Endothelial cell of umbilical vein (primary cell): ENCODE results near the gene RAC3. TPM values are rescaled to one million over a fixed set of nuclear protein-coding genes. Genes with fewer than 3 reads are reported as not detected.

Experiments used
- BruUV-seq: library from RNA; stranded (reverse); fragments of 400-500 nt; replicated peaks from 2 replicates; lab custom pipeline; 2021; lab: Mats Ljungman, UMichigan
- CTCF ChIA-PET: fragments of 300-600, 350-600 bp; sonication (Branson Sonifier 250); formaldehyde crosslinking; loops from one replicate; lab custom pipeline; 2021; ENCODE audit warnings: antibody characterized with exemption, inconsistent platforms; lab: Charles Lee
- POLR2A ChIA-PET: fragments of 300-600, 350-600 bp; sonication (Branson Sonifier 250); formaldehyde crosslinking; loops from one replicate; lab custom pipeline; 2021; ENCODE audit warnings: antibody characterized with exemption, inconsistent platforms; lab: Charles Lee
- DNase-seq: peaks from one replicate; pipeline ENCODE4 v3.0.0-alpha.2; 2011; ENCODE audit warnings: low read depth, low spot score
- FAIRE-seq: peaks from 2 replicates; lab custom pipeline; 2011; peaks lifted over from hg19 to GRCh38; lab: Jason Lieb, UNC
- H2AFZ ChIP-seq: 2 replicates; pipeline ENCODE4 v1.6.0; 2012; ENCODE audit warnings: low read depth, low read length, control low read depth, inconsistent platforms
- H3K27ac ChIP-seq: 2 replicates; pipeline ENCODE4 v1.5.1; 2011; ENCODE audit warnings: low read depth, mild to moderate bottlenecking, control low read depth, low read length, moderate library complexity; ENCODE audit not compliant: insufficient read depth
- H3K27me3 ChIP-seq, 2 experiments: 2 replicates each; pipeline versions ENCODE4 v1.6.0 to v1.6.1; 2011; ENCODE audit warnings: low read length in 2 of 2, mixed read lengths in 1 of 2; ENCODE audit not compliant: control insufficient read depth in 2 of 2, insufficient read depth in 2 of 2
- H3K36me3 ChIP-seq, 2 experiments: 2 replicates in 1 of 2; 3 replicates in 1 of 2; pipeline ENCODE4 v1.5.1; 2011; ENCODE audit warnings: low read length in 2 of 2, mild to moderate bottlenecking in 1 of 2, moderate library complexity in 1 of 2; ENCODE audit not compliant: control insufficient read depth in 2 of 2, insufficient read depth in 2 of 2; ENCODE audit errors: extremely low read depth in 1 of 2
- H3K4me1 ChIP-seq: 3 replicates; pipeline ENCODE4 v1.5.1; 2011; ENCODE audit warnings: mild to moderate bottlenecking, low read length; ENCODE audit not compliant: control insufficient read depth, insufficient read depth; ENCODE audit errors: extremely low read depth
- H3K4me2 ChIP-seq: 2 replicates; pipeline ENCODE4 v1.6.1; 2011; ENCODE audit warnings: low read length, control low read depth, mixed read lengths; ENCODE audit not compliant: insufficient read depth
- H3K4me3 ChIP-seq, 3 experiments: fragments of 200-600 bp in 1 of 3; sonication (generic), shearing (Covaris generic) in 1 of 3; replicated peaks in 1 of 3; 2 replicates each; pipeline ENCODE4 v1.5.1; 2011 to 2016; ENCODE audit warnings: control low read depth in 3 of 3, low read length in 3 of 3, mild to moderate bottlenecking in 2 of 3, inconsistent platforms in 1 of 3, low read depth in 1 of 3, moderate library complexity in 1 of 3; ENCODE audit not compliant: insufficient read depth in 1 of 3
- H3K79me2 ChIP-seq: 2 replicates; pipeline ENCODE4 v1.6.0; 2012; ENCODE audit warnings: low read length, inconsistent platforms; ENCODE audit not compliant: control insufficient read depth, insufficient read depth
- H3K9ac ChIP-seq: replicated peaks from 2 replicates; pipeline ENCODE3; 2011; ENCODE audit warnings: low read length, control low read depth; ENCODE audit not compliant: insufficient read depth; ENCODE audit errors: extremely low read depth
- H3K9me1 ChIP-seq: replicated peaks from 3 replicates; pipeline ENCODE4 v1.6.0; 2011; ENCODE audit warnings: mild to moderate bottlenecking, low read length; ENCODE audit not compliant: control insufficient read depth, insufficient read depth; ENCODE audit errors: extremely low read depth
- H3K9me3 ChIP-seq: replicated peaks from 2 replicates; pipeline ENCODE4 v1.5.1; 2012; ENCODE audit warnings: low read length, inconsistent platforms; ENCODE audit not compliant: control insufficient read depth, insufficient read depth
- H4K20me1 ChIP-seq: replicated peaks from 2 replicates; pipeline ENCODE3; 2011; ENCODE audit warnings: mild to moderate bottlenecking, low read length; ENCODE audit not compliant: control insufficient read depth, insufficient read depth; ENCODE audit errors: extremely low read depth
- EZH2 ChIP-seq: IDR thresholded peaks from 2 replicates; pipeline ENCODE4 v1.6.1; 2012; ENCODE audit warnings: borderline replicate concordance, low read depth, mild to moderate bottlenecking, moderate library complexity, low read length, inconsistent platforms; ENCODE audit not compliant: severe bottlenecking
- FOS ChIP-seq: IDR thresholded peaks from 2 replicates; pipeline ENCODE4 v1.6.1; 2011; ENCODE audit warnings: mild to moderate bottlenecking, low read length, moderate library complexity, borderline replicate concordance; ENCODE audit not compliant: insufficient read depth
- GATA2 ChIP-seq: IDR thresholded peaks from 2 replicates; pipeline ENCODE4 v1.7.0; 2011; ENCODE audit warnings: low read depth, mild to moderate bottlenecking, moderate library complexity, mixed read lengths, low read length; ENCODE audit not compliant: insufficient read length, insufficient read depth
- JUN ChIP-seq: IDR thresholded peaks from 2 replicates; pipeline ENCODE4 v1.6.1; 2011; ENCODE audit warnings: borderline replicate concordance, low read depth; ENCODE audit not compliant: insufficient read length, insufficient read depth
- MYC ChIP-seq: IDR thresholded peaks from one replicate; pipeline ENCODE4 v1.6.1; 2011; ENCODE audit warnings: mild to moderate bottlenecking, low read depth, low read length
- POLR2A ChIP-seq: IDR thresholded peaks from 2 replicates; pipeline ENCODE4 v1.6.1; 2012; ENCODE audit warnings: low read depth, mild to moderate bottlenecking, control low read depth, low read length
- POLR2AphosphoS5 ChIP-seq: IDR thresholded peaks from 2 replicates; pipeline ENCODE4 v1.6.1; 2012; ENCODE audit warnings: low read depth, mild to moderate bottlenecking, control low read depth, low read length, moderate library complexity; ENCODE audit not compliant: insufficient read depth
- dilution Hi-C: fragments of 300-500 bp; cut with MboI; formaldehyde crosslinking; loops from one replicate; pipeline ENCODE4 v1.15.0; 2019; ENCODE audit warnings: low sequenced_read_pairs; ENCODE audit not compliant: extremely low pct_ligation_motif_present
- intact Hi-C: fragments of 100-400 bp; cut with micrococcal nuclease; formaldehyde crosslinking; loops from one replicate; pipeline ENCODE4 v1.10.0; 2022
- polyA plus RNA-seq, 4 experiments: library from polyadenylated mRNA; depleted of rRNA in 3 of 4; stranded (reverse) in 3 of 4; unstranded in 1 of 4; fragments of >200 nt; gene quantifications; 2 replicates each; pipeline versions ENCODE4 v1.2.1 to v1.2.3, GENCODE V29; 2011 to 2012; ENCODE audit warnings: missing spikeins in 1 of 4
- total RNA-seq: library from RNA; stranded (reverse); gene quantifications from 2 replicates; pipeline ENCODE4 v1.2.3, GENCODE V29; 2021
- TF ChIP-seq, protein P1 (sequence below): IDR thresholded peaks from 2 replicates; pipeline ENCODE4 v1.6.1; 2011; ENCODE audit not compliant: insufficient read depth, insufficient read length
- TF ChIP-seq, protein P2 (sequence below), 2 donors: IDR thresholded peaks; 1 replicate in 1 of 2; 2 replicates in 1 of 2; pipeline ENCODE4 v1.5.1; 2011; ENCODE audit warnings: low read length in 2 of 2, mild to moderate bottlenecking in 2 of 2, moderate library complexity in 2 of 2, control low read depth in 1 of 2, inconsistent platforms in 1 of 2, low read depth in 1 of 2; ENCODE audit not compliant: insufficient read depth in 1 of 2; ENCODE audit errors: extremely low read depth in 1 of 2

The RAC3 gene
- total and polyA plus RNA-seq, 2 donors (not counting 3 experiments of a cell fraction or from before 2014, with no cell fraction given), result 34.1 to 56.0 TPM

DNA sequence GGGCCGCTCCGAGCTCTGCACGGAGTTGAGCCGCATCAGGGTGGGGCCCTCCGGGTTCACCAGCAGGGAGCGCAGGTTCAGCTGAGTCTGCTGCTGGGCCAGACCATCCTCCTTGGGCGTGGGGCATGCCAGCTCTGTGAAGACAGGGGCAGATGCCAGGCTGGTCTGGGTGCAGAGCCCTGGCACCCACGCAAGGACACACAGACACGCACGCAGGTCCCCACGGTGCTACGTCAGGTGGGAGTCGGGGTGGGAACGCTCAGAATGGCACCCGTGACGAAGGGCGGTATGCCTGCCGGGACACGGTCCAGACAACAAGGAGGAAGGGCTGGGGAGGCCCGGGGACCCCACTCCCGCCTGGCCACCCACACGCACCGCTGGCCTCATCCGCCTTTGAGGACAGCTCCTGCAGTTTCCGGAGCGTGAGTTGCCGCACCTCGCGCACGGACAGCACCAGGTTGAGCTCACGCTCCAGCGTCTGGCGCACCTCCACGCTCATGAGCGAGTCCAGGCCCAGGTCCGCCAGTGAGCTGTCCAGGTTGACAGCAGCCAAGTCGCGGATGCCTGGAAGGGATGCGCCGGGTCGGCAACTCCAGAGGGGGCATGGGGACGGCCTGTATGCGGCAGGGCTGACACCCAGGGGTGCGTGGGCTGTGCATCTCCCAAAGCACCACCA, 49.4 kb downstream of the RAC3 start:
- no peak overlapping the region for H3K4me3 ChIP-seq
- intact Hi-C loops, result no loop called here
- FAIRE-seq, result no peak
- H3K27ac ChIP-seq, result no peak overlapping the region
- DNase-seq, result no peak
- no peaks in the 10 kb centered on the region for H3K4me1 ChIP-seq
- no peak overlapping the region for H3K9ac ChIP-seq
- ChIA-PET CTCF (no interaction called here), POLR2A (no interaction called here)
- H3K79me2 ChIP-seq, result peaks cover 1% of the 10 kb centered on the region
- no peaks in the 10 kb centered on the region for H3K9me1 ChIP-seq
- TF ChIP-seq JUN, result no peak
- TF ChIP-seq POLR2A, result no peak
- no peak for TF ChIP-seq EZH2
- TF ChIP-seq MYC, result no peak
- TF ChIP-seq GATA2, result no peak
- no peak for TF ChIP-seq FOS
- no peaks in the 10 kb centered on the region for H3K9me3 ChIP-seq
- dilution Hi-C loops, result no loop called here
- no peaks in the 10 kb centered on the region for H4K20me1 ChIP-seq
- BruUV-seq, result no TSS peak
- no peaks in the 10 kb centered on the region for H3K27me3 ChIP-seq
- H3K36me3 ChIP-seq, result peaks cover 32 to 59% of the 10 kb centered on the region in 2 experiments
- H3K4me2 ChIP-seq, result no peak overlapping the region
- H2AFZ ChIP-seq, result no peak overlapping the region

DNA sequence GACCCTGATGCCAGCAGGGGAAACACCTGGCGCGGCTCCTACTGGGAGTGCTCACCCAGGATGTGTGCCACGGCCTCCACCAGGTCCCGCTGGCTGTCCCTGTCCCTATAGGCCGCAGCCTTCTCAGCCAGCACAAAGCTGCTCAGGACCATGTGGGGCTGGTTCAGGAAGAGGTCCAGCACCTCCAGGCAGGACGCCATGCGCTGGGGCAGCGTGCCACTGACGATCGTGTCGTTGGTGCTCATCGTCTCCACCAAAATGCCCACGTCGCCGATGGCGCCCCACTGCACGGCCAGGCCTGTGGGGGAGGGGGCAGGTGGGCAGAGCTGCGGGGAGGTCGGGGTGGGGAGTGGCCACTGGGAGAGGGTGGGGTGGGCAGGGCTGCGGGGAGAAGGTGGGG, 50.1 kb downstream of the RAC3 start:
- POLR2A ChIA-PET, result no interaction called here
- no peak overlapping the region for H3K4me3 ChIP-seq
- intact Hi-C loops (no loop called here), dilution Hi-C loops (no loop called here)
- H4K20me1 ChIP-seq, result no peaks in the 10 kb centered on the region
- H3K27ac ChIP-seq, result no peak overlapping the region
- DNase-seq (no peak), FAIRE-seq (no peak)
- BruUV-seq, result no TSS peak
- CTCF ChIA-PET, result no interaction called here
- no peak overlapping the region for H3K9ac ChIP-seq
- H3K9me1 ChIP-seq, result no peaks in the 10 kb centered on the region
- peaks cover 36 to 64% of the 10 kb centered on the region in 2 experiments for H3K36me3 ChIP-seq
- no peaks in the 10 kb centered on the region for H3K27me3 ChIP-seq
- no peak overlapping the region for H3K4me2 ChIP-seq
- TF ChIP-seq JUN, result no peak
- TF ChIP-seq, protein P1, sequence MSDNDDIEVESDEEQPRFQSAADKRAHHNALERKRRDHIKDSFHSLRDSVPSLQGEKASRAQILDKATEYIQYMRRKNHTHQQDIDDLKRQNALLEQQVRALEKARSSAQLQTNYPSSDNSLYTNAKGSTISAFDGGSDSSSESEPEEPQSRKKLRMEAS, result no peak
- TF ChIP-seq MYC, result no peak
- TF ChIP-seq FOS, result no peak
- no peak for TF ChIP-seq POLR2AphosphoS5
- TF ChIP-seq, protein P2, sequence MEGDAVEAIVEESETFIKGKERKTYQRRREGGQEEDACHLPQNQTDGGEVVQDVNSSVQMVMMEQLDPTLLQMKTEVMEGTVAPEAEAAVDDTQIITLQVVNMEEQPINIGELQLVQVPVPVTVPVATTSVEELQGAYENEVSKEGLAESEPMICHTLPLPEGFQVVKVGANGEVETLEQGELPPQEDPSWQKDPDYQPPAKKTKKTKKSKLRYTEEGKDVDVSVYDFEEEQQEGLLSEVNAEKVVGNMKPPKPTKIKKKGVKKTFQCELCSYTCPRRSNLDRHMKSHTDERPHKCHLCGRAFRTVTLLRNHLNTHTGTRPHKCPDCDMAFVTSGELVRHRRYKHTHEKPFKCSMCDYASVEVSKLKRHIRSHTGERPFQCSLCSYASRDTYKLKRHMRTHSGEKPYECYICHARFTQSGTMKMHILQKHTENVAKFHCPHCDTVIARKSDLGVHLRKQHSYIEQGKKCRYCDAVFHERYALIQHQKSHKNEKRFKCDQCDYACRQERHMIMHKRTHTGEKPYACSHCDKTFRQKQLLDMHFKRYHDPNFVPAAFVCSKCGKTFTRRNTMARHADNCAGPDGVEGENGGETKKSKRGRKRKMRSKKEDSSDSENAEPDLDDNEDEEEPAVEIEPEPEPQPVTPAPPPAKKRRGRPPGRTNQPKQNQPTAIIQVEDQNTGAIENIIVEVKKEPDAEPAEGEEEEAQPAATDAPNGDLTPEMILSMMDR (IDR thresholded peaks at IDR 0.05; ENCODE audit: extremely low read depth in 1 of 2, insufficient read depth in 1 of 2, low read depth in 1 of 2, low read length in 2 of 2), result no peak
- TF ChIP-seq GATA2, result no peak
- TF ChIP-seq POLR2A, result no peak
- TF ChIP-seq EZH2, result no peak
- H3K79me2 ChIP-seq, result peaks cover 3% of the 10 kb centered on the region
- H2AFZ ChIP-seq, result no peak overlapping the region
- no peaks in the 10 kb centered on the region for H3K9me3 ChIP-seq
- no peaks in the 10 kb centered on the region for H3K4me1 ChIP-seq
